Naive B cell (primary cell): Measurements from ENCODE around the gene MKLN1. TPM values are rescaled to one million over a fixed set of nuclear protein-coding genes. Genes with fewer than 3 reads are reported as not detected.
"Not testable (repeated sequence)": the region's sequence is repeated elsewhere in the genome, so short reads cannot be mapped to it uniquely, and the experiment has no call there.

Source experiments
- ATAC-seq, 2 donors: fragments of 150-1000 bp; cut with Tn5 transposase; 2 replicates each; pipeline ENCODE4 v1.10.0; 2021; ENCODE audit warnings: low read depth in 2 of 2, mild to moderate bottlenecking in 2 of 2, moderate library complexity in 2 of 2
- DNase-seq: peaks from one replicate; pipeline ENCODE4 v3.0.0; 2022
- H3K27ac Mint-ChIP-seq, 6 donors: one replicate each; pipeline ENCODE4 v1.8.0; 2020 to 2022; ENCODE audit warnings: mild to moderate bottlenecking in 6 of 6, mixed read lengths in 6 of 6, moderate library complexity in 5 of 6, inconsistent platforms in 2 of 6
- H3K27me3 Mint-ChIP-seq, 3 donors: one replicate each; pipeline ENCODE4 v1.8.0; 2021 to 2022; ENCODE audit warnings: mixed read lengths in 3 of 3, mild to moderate bottlenecking in 1 of 3
- H3K36me3 Mint-ChIP-seq, 2 donors: one replicate each; pipeline ENCODE4 v1.8.0; 2020 to 2022; ENCODE audit warnings: mixed read lengths in 2 of 2, inconsistent platforms in 1 of 2, mild to moderate bottlenecking in 1 of 2
- H3K4me1 Mint-ChIP-seq, 3 donors: one replicate each; pipeline ENCODE4 v1.8.0; 2020 to 2022; ENCODE audit warnings: mixed read lengths in 3 of 3, inconsistent platforms in 1 of 3, mild to moderate bottlenecking in 1 of 3, moderate library complexity in 1 of 3
- H3K4me3 Mint-ChIP-seq, 8 donors: one replicate each; pipeline ENCODE4 v1.8.0; 2020 to 2022; ENCODE audit warnings: mild to moderate bottlenecking in 8 of 8, mixed read lengths in 8 of 8, moderate library complexity in 8 of 8, inconsistent platforms in 2 of 8
- H3K9me3 Mint-ChIP-seq, 7 donors: one replicate each; pipeline ENCODE4 v1.8.0; 2020 to 2022; ENCODE audit warnings: mixed read lengths in 7 of 7, mild to moderate bottlenecking in 5 of 7, inconsistent platforms in 2 of 7, moderate library complexity in 1 of 7
- polyA plus RNA-seq, 6 donors: library from polyadenylated mRNA; unstranded; fragments of 300-500 nt; fragmentation: Illumina TruSeq; gene quantifications; one replicate each; pipeline ENCODE4 v1.2.3, GENCODE V29; 2021; ENCODE audit warnings: low read depth in 6 of 6

Gene MKLN1
- polyA plus RNA-seq, 6 donors from 2014 or later: 19.6 to 39.8 (median 26.0) TPM

DNA sequence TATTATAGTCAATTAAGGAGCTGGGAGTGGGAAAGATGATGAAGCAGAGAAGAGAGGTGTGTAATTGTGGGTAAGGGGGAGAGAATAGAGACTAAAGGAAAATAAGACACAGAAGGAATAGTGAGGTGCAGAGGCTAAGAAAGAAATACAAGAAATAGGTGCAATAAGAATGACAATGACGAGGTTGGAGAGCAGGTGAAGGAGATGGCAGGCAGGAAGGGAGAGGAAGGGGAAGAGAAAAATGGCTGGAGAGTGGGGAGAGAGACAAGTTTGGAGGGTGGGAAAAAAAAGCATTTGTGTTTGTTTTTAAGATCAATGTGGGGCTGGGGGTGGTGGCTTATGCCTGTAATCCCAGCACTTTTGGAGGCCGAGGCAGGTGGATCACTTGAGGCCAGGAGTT, 27.6 kb upstream of the MKLN1 start:
- H3K36me3 Mint-ChIP-seq: no peaks in the 10 kb centered on the region
- DNase-seq (no peak), ATAC-seq (no peak)
- peaks cover 0 to 8% (median 0%) of the 10 kb centered on the region in 3 donors for H3K27me3 Mint-ChIP-seq
- H3K9me3 Mint-ChIP-seq: no peaks in the 10 kb centered on the region
- peak overlapping the region in 1 of 6 donors; percentile 11 for H3K27ac Mint-ChIP-seq
- no peaks in the 10 kb centered on the region for H3K4me1 Mint-ChIP-seq
- no peak overlapping the region for H3K4me3 Mint-ChIP-seq

GRCh38 chr7:131300572-131301466, 26.9 kb upstream of the MKLN1 start:
- Mint-ChIP-seq H3K27me3 (peaks cover 0 to 8% (median 0%) of the 10 kb centered on the region in 3 donors), H3K27ac (no peak overlapping the region), H3K9me3 (peaks cover 0 to 3% (median 0%) of the 10 kb centered on the region in 7 donors), H3K36me3 (peaks cover 0 to under 1% of the 10 kb centered on the region in 2 donors), H3K4me3 (no peak overlapping the region), H3K4me1 (no peaks in the 10 kb centered on the region)
- DNase-seq (no peak), ATAC-seq (no peak)

DNA sequence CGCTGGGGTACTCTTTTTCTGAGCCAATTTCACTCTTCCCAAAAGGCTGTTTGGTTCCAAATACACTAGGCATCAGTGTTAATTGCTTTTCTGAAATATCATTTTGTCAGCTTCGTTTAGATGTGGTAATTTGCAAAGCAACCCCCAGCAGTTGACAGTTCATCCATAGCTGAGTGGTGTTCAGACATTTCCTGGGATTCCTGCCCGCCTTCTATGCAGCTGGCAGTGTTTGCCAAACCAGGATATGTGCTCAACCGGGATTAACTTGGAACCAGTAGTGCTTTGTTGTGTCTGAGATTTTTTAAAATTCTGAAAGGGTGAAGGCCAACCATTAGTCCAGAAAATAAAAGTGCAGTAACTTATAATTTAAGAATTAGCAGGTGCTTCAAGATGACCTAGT, 25.2 kb upstream of the MKLN1 start:
- no peaks in the 10 kb centered on the region for H3K4me1 Mint-ChIP-seq
- H3K27me3 Mint-ChIP-seq: peaks cover 0 to 8% (median 0%) of the 10 kb centered on the region in 3 donors
- DNase-seq (no peak), ATAC-seq (no peak)
- H3K36me3 Mint-ChIP-seq: peaks cover 0 to 13% of the 10 kb centered on the region in 2 donors
- peaks cover 0 to 19% (median 13%) of the 10 kb centered on the region in 7 donors for H3K9me3 Mint-ChIP-seq
- no peak overlapping the region for H3K4me3 Mint-ChIP-seq
- no peak overlapping the region for H3K27ac Mint-ChIP-seq

DNA sequence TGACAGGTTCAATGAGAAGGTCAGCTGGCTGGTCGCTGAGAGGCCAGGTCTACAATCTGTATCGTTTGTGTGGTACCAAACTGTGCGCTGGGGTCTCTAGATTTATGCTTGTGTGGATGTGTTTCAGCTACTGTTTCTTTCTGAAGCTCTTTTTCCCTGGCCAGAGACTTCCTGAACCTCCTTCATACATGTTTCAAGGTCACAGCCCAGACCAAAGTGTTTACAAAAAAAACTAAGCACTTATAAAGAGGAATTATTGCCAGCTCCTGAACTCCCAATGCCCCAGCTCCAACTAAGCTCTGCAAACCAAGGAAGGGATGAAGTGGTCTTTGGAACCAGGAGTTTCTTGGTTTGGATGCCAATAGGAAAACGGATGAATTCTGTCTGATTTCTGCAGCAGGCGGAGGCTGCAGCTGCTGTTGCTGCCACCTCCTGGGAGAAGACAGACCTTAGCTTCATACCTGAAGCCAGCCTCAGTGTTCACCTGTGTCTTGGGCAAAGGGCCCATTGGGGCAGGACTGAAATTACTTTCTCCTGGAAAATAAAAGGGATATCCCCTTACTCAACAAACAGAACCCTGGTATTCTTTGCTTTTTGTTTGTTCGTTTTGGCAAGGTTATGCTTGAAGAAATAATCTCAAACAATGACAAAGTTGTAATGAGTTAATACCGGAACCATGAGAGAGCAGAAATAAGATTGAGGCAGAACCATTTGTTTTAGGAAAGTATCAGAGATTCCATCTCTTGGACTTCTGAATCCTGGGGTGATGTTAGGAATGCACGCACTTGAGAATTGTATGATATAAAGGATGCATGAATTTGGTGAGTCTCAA, 24.6 kb upstream of the MKLN1 start:
- Mint-ChIP-seq H3K27me3 (peaks cover 0 to 8% (median 0%) of the 10 kb centered on the region in 3 donors), H3K4me3 (no peak overlapping the region), H3K9me3 (peaks cover 3 to 25% (median 18%) of the 10 kb centered on the region in 7 donors), H3K36me3 (peaks cover 0 to 19% of the 10 kb centered on the region in 2 donors), H3K27ac (no peak overlapping the region), H3K4me1 (no peaks in the 10 kb centered on the region)
- DNase-seq (no peak), ATAC-seq (no peak)

DNA sequence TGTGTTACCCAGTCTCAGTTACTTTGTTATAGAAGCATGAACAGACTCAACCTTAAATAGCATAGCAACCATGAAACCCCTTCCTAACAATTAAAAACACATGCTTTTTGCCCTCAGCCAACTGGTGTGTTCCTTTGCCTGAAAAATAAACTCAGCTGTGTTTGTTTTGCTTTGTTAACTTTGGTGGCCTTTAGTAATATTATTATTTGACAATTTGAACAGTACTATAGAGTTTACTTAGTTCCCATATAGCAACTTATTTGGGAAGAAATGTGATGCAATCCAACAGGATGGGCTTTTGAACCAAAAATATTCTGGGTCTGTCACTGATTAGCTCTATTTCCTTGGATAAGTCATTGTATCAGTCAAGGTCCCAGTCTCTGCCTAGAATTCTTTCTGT, 22.5 kb upstream of the MKLN1 start:
- peaks cover 3 to 28% (median 20%) of the 10 kb centered on the region in 7 donors for H3K9me3 Mint-ChIP-seq
- no peak overlapping the region for H3K4me3 Mint-ChIP-seq
- no peaks in the 10 kb centered on the region for H3K4me1 Mint-ChIP-seq
- DNase-seq (no peak), ATAC-seq (no peak)
- peaks cover 0 to 3% (median 0%) of the 10 kb centered on the region in 3 donors for H3K27me3 Mint-ChIP-seq
- peaks cover 0 to 21% of the 10 kb centered on the region in 2 donors for H3K36me3 Mint-ChIP-seq
- no peak overlapping the region for H3K27ac Mint-ChIP-seq

DNA sequence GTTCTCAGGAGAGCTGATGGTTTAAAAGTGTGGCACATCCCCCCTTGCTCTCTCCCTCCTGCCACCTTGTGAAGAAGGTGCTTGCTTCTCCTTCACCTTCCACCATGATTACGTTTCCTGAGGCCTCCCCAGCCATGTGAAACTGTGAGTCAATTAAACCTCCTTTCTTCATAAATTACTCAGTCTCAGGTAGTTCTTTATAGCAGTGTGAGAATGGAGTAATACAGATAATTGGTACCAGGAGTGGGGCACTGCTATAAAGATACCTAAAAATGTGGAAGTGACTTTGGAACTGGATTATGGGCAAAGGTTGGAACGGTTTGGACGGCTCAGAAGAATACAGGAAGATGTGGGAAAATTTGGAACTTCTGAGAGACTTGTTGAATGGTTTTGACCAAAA, 21.6 kb upstream of the MKLN1 start:
- not testable (repeated sequence) for DNase-seq, H3K4me1 Mint-ChIP-seq, ATAC-seq, H3K4me3 Mint-ChIP-seq, H3K27me3 Mint-ChIP-seq, H3K27ac Mint-ChIP-seq
- Mint-ChIP-seq H3K36me3 (peaks cover 0 to 21% of the 10 kb centered on the region in 2 donors), H3K9me3 (peaks cover 3 to 34% (median 21%) of the 10 kb centered on the region in 7 donors)

- no peak overlapping the region for H3K4me3 Mint-ChIP-seq
- ATAC-seq (no peak), DNase-seq (no peak)
- peaks cover 0 to 21% of the 10 kb centered on the region in 2 donors for H3K36me3 Mint-ChIP-seq
- no peaks in the 10 kb centered on the region for H3K27me3 Mint-ChIP-seq
- H3K4me1 Mint-ChIP-seq: no peaks in the 10 kb centered on the region
- peaks cover 3 to 34% (median 21%) of the 10 kb centered on the region in 7 donors for H3K9me3 Mint-ChIP-seq
- peak overlapping the region in 1 of 6 donors; percentile 38 for H3K27ac Mint-ChIP-seq
Observed at GRCh38 chr7:131306777-131307176, 20.9 kb upstream of the MKLN1 start.

- Mint-ChIP-seq H3K4me3 (no peak overlapping the region), H3K27ac (peak overlapping the region in 2 of 6 donors; percentile 30 to 47), H3K9me3 (peaks cover 6 to 38% (median 24%) of the 10 kb centered on the region in 7 donors), H3K27me3 (peaks cover 0 to 3% (median 0%) of the 10 kb centered on the region in 3 donors), H3K36me3 (peaks cover 4 to 21% of the 10 kb centered on the region in 2 donors), H3K4me1 (no peaks in the 10 kb centered on the region)
- DNase-seq (no peak), ATAC-seq (no peak)
Observed at GRCh38 chr7:131307627-131308026, 20.0 kb upstream of the MKLN1 start.

DNA sequence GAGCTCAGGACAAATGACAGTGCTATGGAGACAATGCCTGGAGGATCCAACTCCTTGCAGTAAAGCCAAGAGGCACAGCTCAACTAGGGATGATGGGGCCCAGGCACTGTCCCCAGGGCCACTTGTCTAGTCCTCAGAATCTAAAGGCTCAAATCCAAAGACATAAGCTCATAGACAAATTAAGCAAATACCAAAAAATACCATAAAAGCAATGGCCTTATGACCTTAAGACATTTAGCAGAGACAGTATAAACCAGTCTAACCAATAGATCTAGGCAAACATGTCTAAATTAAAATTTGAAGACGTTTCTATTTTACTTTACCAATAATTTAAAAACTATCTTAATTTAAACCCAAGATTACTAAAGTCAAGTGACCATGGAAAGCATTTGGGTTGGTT, 14.8 kb upstream of the MKLN1 start:
- no peak for ATAC-seq
- Mint-ChIP-seq H3K4me1 (no peaks in the 10 kb centered on the region), H3K4me3 (no peak overlapping the region), H3K27ac (peak overlapping the region in 1 of 6 donors; percentile 60), H3K27me3 (peaks cover 0 to 17% (median 6%) of the 10 kb centered on the region in 3 donors), H3K36me3 (peaks cover 10 to 13% of the 10 kb centered on the region in 2 donors), H3K9me3 (peaks cover 4 to 24% (median 12%) of the 10 kb centered on the region in 7 donors)
- DNase-seq: no peak

DNA sequence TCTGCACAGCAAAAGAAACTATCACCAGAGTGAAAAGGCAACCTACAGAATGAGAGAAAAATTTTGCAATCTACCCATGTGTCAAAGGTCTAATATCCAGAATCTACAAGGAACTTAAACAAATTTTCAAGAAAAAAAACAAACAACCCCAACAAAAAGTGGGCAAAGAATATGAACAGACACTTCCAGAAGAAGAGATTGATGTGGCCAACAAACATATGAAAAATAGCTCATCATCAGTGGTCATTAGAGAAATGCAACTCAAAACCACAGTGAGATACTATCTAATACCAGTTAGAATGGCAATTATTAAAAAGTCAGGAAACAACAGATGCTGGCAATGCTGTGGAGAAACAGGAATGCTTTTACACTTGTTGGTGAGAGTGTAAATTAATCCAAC, 7.1 kb upstream of the MKLN1 start:
- H3K9me3 Mint-ChIP-seq: peaks cover 0 to 10% (median 0%) of the 10 kb centered on the region in 7 donors

GRCh38 chr7:131321656-131322055, 6.0 kb upstream of the MKLN1 start:
- Mint-ChIP-seq H3K36me3 (peaks cover 1 to 4% of the 10 kb centered on the region in 2 donors), H3K27me3 (peaks cover 4 to 10% (median 4%) of the 10 kb centered on the region in 3 donors), H3K27ac (no peak overlapping the region), H3K4me1 (peaks cover 2 to 20% (median 8%) of the 10 kb centered on the region in 3 donors), H3K4me3 (no peak overlapping the region), H3K9me3 (peaks cover 0 to 7% (median 0%) of the 10 kb centered on the region in 7 donors)
- DNase-seq (no peak), ATAC-seq (no peak)

More for the DNA sequence above, 7.1 kb upstream of the MKLN1 start:
- Mint-ChIP-seq H3K4me3 (no peak overlapping the region), H3K27me3 (peaks cover 4 to 12% (median 11%) of the 10 kb centered on the region in 3 donors), H3K36me3 (peaks cover 6 to 8% of the 10 kb centered on the region in 2 donors), H3K4me1 (peaks cover 0 to 20% (median 2%) of the 10 kb centered on the region in 3 donors), H3K27ac (no peak overlapping the region)
- ATAC-seq (no peak), DNase-seq (no peak)

GRCh38 chr7:131322061-131322460, 5.6 kb upstream of the MKLN1 start:
- H3K36me3 Mint-ChIP-seq: peaks cover 0 to under 1% of the 10 kb centered on the region in 2 donors
- H3K27ac Mint-ChIP-seq: no peak overlapping the region
- no peak for ATAC-seq
- peaks cover under 1 to 6% (median 4%) of the 10 kb centered on the region in 3 donors for H3K27me3 Mint-ChIP-seq
- no peak for DNase-seq
- H3K4me1 Mint-ChIP-seq: peaks cover 6 to 20% (median 12%) of the 10 kb centered on the region in 3 donors
- H3K9me3 Mint-ChIP-seq: peaks cover 0 to 3% (median 0%) of the 10 kb centered on the region in 7 donors
- no peak overlapping the region for H3K4me3 Mint-ChIP-seq

DNA sequence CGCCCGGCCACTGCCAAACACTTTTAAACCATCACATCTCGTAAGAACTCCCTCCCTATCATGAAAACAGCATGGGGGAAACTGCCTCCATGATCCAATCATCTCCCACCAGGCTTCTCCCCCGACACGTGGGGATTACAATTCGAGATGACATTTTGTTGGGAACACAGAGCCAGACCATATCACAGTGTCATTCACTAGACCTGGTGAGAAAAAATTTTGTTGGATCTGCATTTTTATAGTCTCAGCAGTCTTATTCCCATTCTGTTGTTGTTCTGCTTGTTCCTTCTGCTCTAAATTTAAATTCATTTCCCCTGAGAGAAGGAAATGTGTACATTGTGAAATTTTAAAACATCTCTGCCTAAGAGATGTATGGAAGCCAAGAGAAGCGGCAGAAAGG, 4.8 kb upstream of the MKLN1 start:
- no peak for DNase-seq
- peak overlapping the region in 1 of 8 donors; percentile 35 for H3K4me3 Mint-ChIP-seq
- H3K36me3 Mint-ChIP-seq: peaks cover 0 to 5% of the 10 kb centered on the region in 2 donors
- peaks cover 0 to 6% (median 4%) of the 10 kb centered on the region in 3 donors for H3K27me3 Mint-ChIP-seq
- peaks cover 0 to 3% (median 0%) of the 10 kb centered on the region in 7 donors for H3K9me3 Mint-ChIP-seq
- H3K27ac Mint-ChIP-seq: peak overlapping the region in 2 of 6 donors; percentile 43 to 65
- H3K4me1 Mint-ChIP-seq: peaks cover 12 to 20% (median 17%) of the 10 kb centered on the region in 3 donors
- ATAC-seq: no peak
